HEK293 (cell line): ENCODE results near the gene UGT1A4.

Experiments
- CTCF ChIP-seq: fragments of 450-650 bp; formaldehyde crosslinking; IDR thresholded peaks from 2 replicates; pipeline ENCODE4 v1.5.1; 2016; ENCODE audit warnings: missing biosample characterization, missing genetic modification characterization
- HOXA7 ChIP-seq: sonication (generic); formaldehyde crosslinking; IDR thresholded peaks from 2 replicates; pipeline ENCODE4 v1.8.1; 2022; ENCODE audit warnings: missing genetic modification reagents, borderline replicate concordance
- KLF16 ChIP-seq: fragments of 450-650 bp; formaldehyde crosslinking; IDR thresholded peaks from 2 replicates; pipeline ENCODE4 v1.5.1; 2017; ENCODE audit warnings: missing biosample characterization, missing genetic modification characterization
- KLF8 ChIP-seq: fragments of 450-650 bp; formaldehyde crosslinking; IDR thresholded peaks from 2 replicates; pipeline ENCODE4 v1.5.1; 2016; ENCODE audit warnings: missing biosample characterization, missing genetic modification characterization
- MZF1 ChIP-seq: fragments of 450-650 bp; formaldehyde crosslinking; IDR thresholded peaks from 2 replicates; pipeline ENCODE4 v1.5.1; 2017; ENCODE audit warnings: missing biosample characterization, missing genetic modification characterization, borderline replicate concordance
- YY1 ChIP-seq: fragments of 450-650 bp; formaldehyde crosslinking; IDR thresholded peaks from 2 replicates; pipeline ENCODE4 v1.5.1; 2018; ENCODE audit warnings: missing biosample characterization, missing genetic modification characterization
- ZBTB48 ChIP-seq: fragments of 450-650 bp; formaldehyde crosslinking; IDR thresholded peaks from 2 replicates; pipeline ENCODE4 v1.5.1; 2016; ENCODE audit warnings: missing biosample characterization, missing genetic modification characterization
- ZBTB7A ChIP-seq: fragments of 450-650 bp; formaldehyde crosslinking; IDR thresholded peaks from 2 replicates; pipeline ENCODE4 v1.5.1; 2016; ENCODE audit warnings: low read depth, missing biosample characterization, missing genetic modification characterization
- ZNF121 ChIP-seq: fragments of 450-650 bp; formaldehyde crosslinking; IDR thresholded peaks from 2 replicates; pipeline ENCODE4 v1.5.1; 2016; ENCODE audit warnings: missing biosample characterization, missing genetic modification characterization
- ZNF223 ChIP-seq: fragments of 450-650 bp; formaldehyde crosslinking; IDR thresholded peaks from 2 replicates; pipeline ENCODE4 v1.5.1; 2016; ENCODE audit warnings: missing biosample characterization, missing genetic modification characterization
- ZNF366 ChIP-seq: fragments of 450-650 bp; formaldehyde crosslinking; conservative IDR thresholded peaks from 2 replicates; pipeline ENCODE4 v1.5.1; 2016; ENCODE audit warnings: missing biosample characterization, missing genetic modification characterization
- ZNF513 ChIP-seq: fragments of 450-650 bp; IDR thresholded peaks from 2 replicates; pipeline ENCODE4 v1.5.1; 2018; ENCODE audit warnings: missing biosample characterization, missing genetic modification characterization
- ZNF621 ChIP-seq: fragments of 450-650 bp; formaldehyde crosslinking; IDR thresholded peaks from 2 replicates; pipeline ENCODE4 v1.5.1; 2017; ENCODE audit warnings: missing biosample characterization, missing genetic modification characterization

GRCh38 chr2:233707940-233708644 is 10.4 kb upstream of the UGT1A4 start:
- no peak for TF ChIP-seq KLF16
- TF ChIP-seq HOXA7 = no peak
- no peak for TF ChIP-seq ZNF366 (tag by site-specific recombination)
- TF ChIP-seq ZNF513 = no peak
- TF ChIP-seq CTCF (tag by site-specific recombination) = no peak
- no peak for TF ChIP-seq ZBTB48 (tag by site-specific recombination)
- no peak for TF ChIP-seq KLF8
- TF ChIP-seq ZBTB7A (tag by site-specific recombination) = no peak
- TF ChIP-seq YY1 (tag by site-specific recombination) = no peak
- no peak for TF ChIP-seq MZF1 (tag by site-specific recombination)
- no peak for TF ChIP-seq ZNF223 (tag by site-specific recombination)
- TF ChIP-seq ZNF121 (tag by site-specific recombination) = no peak
- no peak for TF ChIP-seq ZNF621
